Progenitor cell of endocrine pancreas (in vitro differentiated cells): Measurements from ENCODE around the gene CABLES2. TPM values are rescaled to one million over a fixed set of nuclear protein-coding genes. Genes with fewer than 3 reads are reported as not detected.

ENCODE experiments used
- DNase-seq: peaks from one replicate; pipeline ENCODE4 v3.0.0; 2021; ENCODE audit warnings: low spot score; ENCODE audit not compliant: unreplicated experiment
- H3K27ac Mint-ChIP-seq: 2 replicates; pipeline ENCODE4 v1.8.0; 2021; ENCODE audit warnings: mild to moderate bottlenecking, moderate library complexity, mixed read lengths
- H3K27me3 Mint-ChIP-seq: 2 replicates; pipeline ENCODE4 v1.8.0; 2021; ENCODE audit warnings: mixed read lengths
- H3K36me3 Mint-ChIP-seq: 2 replicates; pipeline ENCODE4 v1.8.0; 2022; ENCODE audit warnings: mixed read lengths; ENCODE audit not compliant: insufficient read depth
- H3K4me1 Mint-ChIP-seq: 2 replicates; pipeline ENCODE4 v1.8.0; 2021; ENCODE audit warnings: low read depth, mixed read lengths
- H3K4me3 Mint-ChIP-seq: 2 replicates; pipeline ENCODE4 v1.8.0; 2021; ENCODE audit warnings: low read depth, mild to moderate bottlenecking, moderate library complexity, mixed read lengths
- H3K9me3 Mint-ChIP-seq: 2 replicates; pipeline ENCODE4 v1.8.0; 2021; ENCODE audit warnings: low read depth, mixed read lengths
- CTCF ChIP-seq: fragments of 200-600 bp; sonication (generic); IDR thresholded peaks from one replicate; pipeline ENCODE4 v1.5.0; 2021; ENCODE audit warnings: antibody characterized with exemption, mild to moderate bottlenecking; ENCODE audit not compliant: unreplicated experiment
- long read RNA-seq: library from polyadenylated mRNA; unstranded; transcript quantifications from one replicate; pipeline ENCODE4 v2.0.0, GENCODE V29; 2020
- total RNA-seq: library from RNA; stranded (reverse); gene quantifications from 2 replicates; pipeline ENCODE4 v1.2.1, GENCODE V29; 2021

CABLES2 gene
- total RNA-seq, result 20.4 and 21.7 TPM in 2 replicates
- long read RNA-seq, partial matches to known transcripts, result 3 of 6 reads
- long read RNA-seq, other reads (novel, unspliced or antisense), result 3 of 6 reads

- TF ChIP-seq CTCF, result no peak
- peak within 1 kb of the TSS; percentile 74 for H3K4me3 Mint-ChIP-seq
- peaks cover 11% of the 10 kb centered on the region for H3K4me1 Mint-ChIP-seq
- peak; percentile 83 for DNase-seq
- no peaks in the 10 kb centered on the region for H3K36me3 Mint-ChIP-seq
- H3K27me3 Mint-ChIP-seq, result peaks cover 7% of the 10 kb centered on the region
- H3K9me3 Mint-ChIP-seq, result no peaks in the 10 kb centered on the region
- no peak within 1 kb of the TSS for H3K27ac Mint-ChIP-seq
Observed at GRCh38 chr20:62407221-62407992, at the start of gene CABLES2. Gene CABLES2 (minus strand): TSS chr20:62407285. CDS start chr20:62407276, 9 bp downstream.

GRCh38 chr20:62455929-62456328 is 48.8 kb upstream of the CABLES2 start:
- peaks cover 9% of the 10 kb centered on the region for H3K27me3 Mint-ChIP-seq
- H3K4me1 Mint-ChIP-seq, result peaks cover 17% of the 10 kb centered on the region
- no peak overlapping the region for H3K4me3 Mint-ChIP-seq
- no peak for DNase-seq
- TF ChIP-seq CTCF, result no peak
- no peaks in the 10 kb centered on the region for H3K36me3 Mint-ChIP-seq
- no peaks in the 10 kb centered on the region for H3K9me3 Mint-ChIP-seq
- no peak overlapping the region for H3K27ac Mint-ChIP-seq

- peaks cover 9% of the 10 kb centered on the region for H3K27me3 Mint-ChIP-seq
- DNase-seq, result no peak
- no peaks in the 10 kb centered on the region for H3K9me3 Mint-ChIP-seq
- H3K36me3 Mint-ChIP-seq, result no peaks in the 10 kb centered on the region
- H3K4me3 Mint-ChIP-seq, result no peak overlapping the region
- TF ChIP-seq CTCF, result no peak
- H3K27ac Mint-ChIP-seq, result peak overlapping the region; percentile 63
- peaks cover 17% of the 10 kb centered on the region for H3K4me1 Mint-ChIP-seq
Observed at GRCh38 chr20:62454904-62455636, 48.0 kb upstream of the CABLES2 start.

GRCh38 chr20:62453186-62453808 is 46.2 kb upstream of the CABLES2 start:
- no peak for DNase-seq
- no peak for TF ChIP-seq CTCF
- Mint-ChIP-seq H3K9me3 (no peaks in the 10 kb centered on the region), H3K4me1 (peaks cover 22% of the 10 kb centered on the region), H3K27me3 (peaks cover 14% of the 10 kb centered on the region), H3K36me3 (no peaks in the 10 kb centered on the region), H3K4me3 (no peak overlapping the region), H3K27ac (no peak overlapping the region)

GRCh38 chr20:62452475-62453095 is 45.5 kb upstream of the CABLES2 start:
- H3K4me3 Mint-ChIP-seq, result no peak overlapping the region
- H3K9me3 Mint-ChIP-seq, result no peaks in the 10 kb centered on the region
- TF ChIP-seq CTCF, result no peak
- DNase-seq, result no peak
- peaks cover 19% of the 10 kb centered on the region for H3K4me1 Mint-ChIP-seq
- H3K27me3 Mint-ChIP-seq, result peaks cover 20% of the 10 kb centered on the region
- H3K27ac Mint-ChIP-seq, result no peak overlapping the region
- no peaks in the 10 kb centered on the region for H3K36me3 Mint-ChIP-seq
